Left kidney (tissue), 2 donors: ENCODE data around the gene SOBP. TPM values are rescaled to one million over a fixed set of nuclear protein-coding genes. Genes with fewer than 3 reads are reported as not detected.
A peak's percentile ranks its signal among the peaks of the same experiment; 100 is the strongest.

ENCODE experiments used
- DNase-seq: peaks from one replicate; pipeline ENCODE4 v3.0.0-alpha.2; 2013
- polyA plus RNA-seq: library from polyadenylated mRNA; unstranded; fragments of 120-200 nt; gene quantifications from one replicate; pipeline ENCODE4 v1.2.1, GENCODE V29; 2013; ENCODE audit not compliant: insufficient read length

Gene SOBP
- polyA plus RNA-seq, 1 donor, result 14.8 TPM

DNA sequence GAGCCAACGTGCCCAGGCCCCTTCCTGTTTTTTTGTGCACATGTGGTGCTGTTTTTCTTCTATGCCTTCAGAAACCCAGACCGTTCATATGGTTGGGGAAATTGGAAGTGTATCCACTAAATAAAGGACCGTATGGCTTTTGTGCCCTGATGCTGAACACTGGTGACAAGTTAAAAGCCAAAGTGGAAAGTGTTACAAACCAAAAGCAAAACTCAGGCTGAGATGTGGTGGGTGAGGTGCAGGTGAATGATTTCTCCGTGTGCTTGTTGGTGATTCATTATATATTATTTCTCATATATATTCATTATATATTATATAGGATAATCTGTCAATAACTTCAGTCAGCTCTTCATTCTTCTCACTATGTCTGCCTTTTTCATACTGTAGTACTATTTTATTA lies 148.6 kb downstream of the SOBP start:
- no peak for DNase-seq

DNA sequence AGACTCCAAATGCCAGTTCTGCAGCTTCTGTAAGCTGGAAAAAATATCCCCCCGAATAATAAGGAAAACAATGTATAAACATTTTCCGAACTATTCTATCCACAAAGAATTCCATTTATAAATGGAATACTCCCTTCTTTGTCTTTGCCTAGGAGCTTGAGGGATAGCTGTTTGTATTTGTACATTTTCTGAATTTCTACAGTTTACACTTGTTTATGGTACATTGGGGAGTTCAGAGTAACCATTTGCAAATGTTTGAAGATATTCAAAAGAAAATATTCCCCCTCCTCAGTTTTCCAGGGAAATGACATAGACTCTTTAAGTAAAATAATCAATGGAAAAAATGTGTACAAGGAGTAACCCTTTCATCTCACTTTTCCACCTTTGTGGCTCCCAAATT lies 149.6 kb downstream of the SOBP start:
- DNase-seq, result no peak

DNA sequence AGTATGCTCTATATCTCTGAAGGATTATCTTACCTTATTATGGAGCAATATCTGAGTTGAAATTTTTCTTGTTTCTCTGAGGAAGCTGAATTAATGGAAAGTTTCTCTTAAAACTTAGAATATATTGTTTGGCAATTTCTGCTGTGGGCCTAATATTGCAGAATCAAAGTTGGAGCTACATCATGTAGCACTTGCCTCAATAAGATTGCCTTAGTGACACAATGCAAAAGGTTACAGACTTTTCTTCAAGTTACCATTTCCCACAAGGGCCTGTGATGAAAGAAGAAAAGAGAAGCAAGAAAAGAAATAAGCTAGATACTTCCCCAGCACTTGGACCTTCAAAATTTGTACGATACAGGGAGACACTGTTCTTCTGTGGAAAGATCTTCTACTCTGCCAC lies 151.2 kb downstream of the SOBP start:
- DNase-seq, result no peak

DNA sequence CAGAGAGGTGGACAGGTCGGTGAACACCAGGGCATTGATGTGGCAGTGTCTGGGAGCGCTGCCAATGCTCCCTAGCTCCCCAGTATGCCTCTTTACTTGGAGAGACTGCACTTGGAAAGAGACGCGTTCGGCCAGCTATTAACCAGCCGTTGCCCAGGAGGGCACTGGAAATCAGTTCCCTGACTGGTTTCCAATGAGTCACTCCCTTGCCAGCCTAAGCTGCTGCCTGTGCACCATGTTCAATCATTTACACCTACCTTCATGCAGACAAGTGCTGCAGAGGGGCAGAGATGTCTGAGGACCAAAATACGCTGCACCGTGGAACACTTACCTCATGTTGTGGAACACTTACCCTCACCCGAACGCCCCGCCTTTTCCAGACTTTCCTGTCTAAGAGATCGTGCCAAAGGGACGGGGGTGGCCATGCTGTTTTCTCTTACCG lies 151.6 kb downstream of the SOBP start:
- DNase-seq, result no peak

DNA sequence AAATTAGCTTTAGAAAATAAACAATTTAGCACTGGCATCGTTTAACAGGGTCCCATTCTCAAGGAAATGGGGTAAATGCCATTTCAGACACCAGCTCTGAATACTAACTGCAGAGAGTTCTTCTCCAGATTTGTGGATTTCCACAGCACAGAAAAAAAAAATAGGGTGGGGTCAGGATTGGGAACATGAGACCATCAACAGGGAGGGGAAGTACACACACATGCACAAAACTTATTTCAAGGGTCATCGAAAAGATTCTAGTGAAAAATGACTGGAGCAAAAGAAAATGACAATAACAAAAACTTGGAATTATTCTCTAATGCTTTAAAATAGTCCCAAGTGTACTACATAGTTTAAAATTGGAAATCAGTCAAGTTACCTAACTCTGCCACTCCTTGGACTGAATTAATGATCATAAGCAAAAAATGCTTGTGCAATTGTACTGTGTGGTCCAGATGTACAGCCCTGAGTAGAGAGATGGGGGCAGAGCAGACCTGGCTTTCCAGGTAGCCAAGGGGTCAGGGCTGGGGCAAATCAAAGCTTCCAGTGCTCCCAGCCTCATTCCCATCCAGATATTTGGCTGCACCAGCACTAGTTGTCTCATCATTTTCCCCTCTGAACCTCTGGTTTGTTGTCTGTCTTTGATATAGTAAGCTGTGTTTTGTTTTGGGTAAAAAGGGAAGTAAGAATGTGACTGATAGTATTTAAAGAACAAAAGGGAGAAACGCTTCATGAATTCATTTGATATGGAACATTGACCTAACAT lies 152.4 kb downstream of the SOBP start:
- no peak for DNase-seq

DNA sequence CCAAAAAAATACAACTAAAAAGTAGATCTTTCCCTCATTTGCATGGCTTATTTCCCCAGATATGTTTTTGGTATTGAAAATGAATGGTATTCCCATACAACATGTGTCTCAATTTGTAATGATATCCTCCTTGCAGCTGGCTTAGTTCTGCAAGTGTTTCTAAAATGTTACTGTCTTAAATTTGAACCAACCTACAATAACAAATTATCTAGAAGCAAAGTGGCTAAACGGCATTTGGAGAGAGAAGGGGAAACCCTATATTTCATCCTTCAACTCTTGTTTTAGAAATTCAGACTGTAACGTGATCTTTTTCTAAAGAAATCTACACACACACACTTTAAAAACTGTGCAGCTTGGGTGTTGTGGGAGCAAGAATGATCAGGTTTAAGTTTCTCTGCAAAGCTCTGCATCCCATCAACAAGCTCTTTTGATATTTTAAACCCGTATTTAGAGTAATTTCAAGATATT lies 153.0 kb downstream of the SOBP start:
- no peak for DNase-seq

DNA sequence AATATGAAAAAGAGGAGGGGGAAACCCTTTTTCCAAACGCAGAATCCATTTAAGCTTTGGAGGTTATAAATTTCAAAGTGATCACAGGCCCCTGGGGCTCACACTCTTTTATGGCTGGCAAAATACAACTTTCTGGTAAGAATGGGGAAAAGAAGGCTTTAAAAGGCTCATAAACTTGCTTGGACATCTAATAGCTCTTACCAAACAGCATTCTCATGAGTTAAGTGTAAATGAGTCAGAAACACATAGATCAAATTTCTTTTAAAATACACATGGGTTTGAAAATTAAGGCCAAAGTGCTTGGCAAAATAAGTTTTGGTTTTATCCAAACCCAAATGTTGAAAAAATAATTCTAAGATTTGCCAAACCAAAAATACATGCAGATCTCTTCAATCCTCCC lies 154.6 kb downstream of the SOBP start:
- DNase-seq, result no peak

DNA sequence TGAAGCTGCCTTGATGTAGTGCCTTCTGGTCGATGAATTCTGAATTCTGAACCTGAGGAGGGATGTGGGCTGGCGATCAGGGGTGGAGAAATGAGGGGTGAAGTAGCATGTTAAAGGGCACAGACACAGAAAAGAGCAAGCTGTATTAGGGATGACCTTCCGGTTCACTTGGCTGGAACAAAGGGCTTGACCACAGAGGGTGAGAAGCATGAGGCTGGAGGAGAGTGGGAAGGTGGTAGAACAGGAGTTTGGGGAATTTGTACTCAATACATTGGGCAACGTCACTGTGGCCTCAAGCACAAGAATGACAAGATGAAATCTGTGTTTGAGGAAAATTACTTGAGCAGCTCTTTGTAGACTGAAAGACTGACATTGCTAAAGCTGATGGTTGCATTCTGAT lies 155.8 kb downstream of the SOBP start:
- no peak for DNase-seq

DNA sequence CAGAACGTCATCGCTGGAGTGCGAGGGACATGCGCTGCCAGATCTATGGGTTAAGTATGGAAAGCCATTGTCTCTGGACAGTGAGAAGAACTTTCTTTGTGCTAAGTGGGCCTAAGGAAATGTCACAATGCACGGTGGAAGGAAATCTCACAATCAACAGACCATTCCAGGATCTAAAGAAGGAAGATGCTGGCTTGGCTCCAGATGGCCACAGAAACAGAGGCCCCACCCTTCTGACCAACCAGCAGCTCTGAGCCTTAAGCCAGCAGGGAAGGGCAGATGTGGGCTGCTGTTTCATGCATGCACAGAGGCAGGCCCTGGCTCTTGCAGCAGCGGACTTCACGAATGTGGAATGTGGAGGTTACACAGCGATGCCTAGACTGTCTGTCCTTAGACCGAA lies 156.3 kb downstream of the SOBP start:
- DNase-seq, result no peak

DNA sequence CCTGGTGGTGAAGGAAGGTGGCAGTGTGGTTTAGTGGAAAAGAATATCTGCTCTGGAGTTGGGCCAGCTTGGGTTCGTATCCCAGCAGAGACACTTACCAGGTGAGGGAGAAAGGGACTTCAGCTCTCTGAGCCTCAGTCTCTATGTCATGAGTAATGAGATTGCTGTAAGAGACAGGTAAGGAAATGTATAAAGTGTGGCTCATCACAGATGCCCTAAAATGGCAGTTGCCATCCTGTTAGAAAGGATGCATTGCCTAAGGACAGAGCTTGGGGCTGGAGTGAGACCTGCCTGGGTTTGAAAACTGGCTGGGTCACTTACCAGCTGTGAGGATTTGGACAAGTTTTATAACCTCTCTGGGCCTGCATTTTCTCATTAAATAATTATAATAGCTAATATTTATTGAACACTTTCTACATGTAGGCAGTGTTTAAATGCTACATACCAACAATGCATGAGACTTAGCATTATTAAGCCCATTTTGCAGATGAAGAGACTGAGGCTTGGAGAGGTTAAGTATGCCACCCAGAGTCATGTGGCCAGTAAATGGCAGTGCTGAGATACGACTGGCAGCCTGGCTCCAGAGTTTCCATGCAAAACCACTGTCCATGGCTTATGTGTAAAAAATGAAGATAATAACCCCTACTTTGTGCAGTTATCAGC lies 157.0 kb downstream of the SOBP start:
- DNase-seq, result no peak

DNA sequence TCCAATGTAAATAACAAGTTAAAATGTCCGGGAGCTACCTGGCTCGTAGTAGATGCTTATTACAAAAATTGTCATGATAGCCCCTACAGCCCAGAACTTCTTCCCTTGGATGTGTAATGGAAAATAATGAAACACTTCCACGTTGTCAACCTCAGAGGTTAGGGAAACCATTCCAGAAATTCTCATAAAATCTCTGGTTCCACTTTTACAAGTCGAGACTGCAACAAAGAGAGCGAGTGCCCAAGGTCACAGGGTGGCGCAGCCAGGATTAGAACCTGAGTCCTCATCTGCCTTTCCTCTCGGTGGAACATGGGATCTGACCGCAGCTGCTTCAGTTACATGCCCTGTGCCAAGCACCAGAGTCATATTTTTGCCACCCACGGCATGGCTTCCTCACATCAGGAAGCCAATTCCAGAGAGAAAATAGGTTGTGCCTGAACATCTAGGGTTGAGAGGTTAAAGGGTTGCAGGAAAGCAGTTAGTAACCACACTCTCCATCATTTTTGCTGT lies 157.6 kb downstream of the SOBP start:
- DNase-seq, result no peak

DNA sequence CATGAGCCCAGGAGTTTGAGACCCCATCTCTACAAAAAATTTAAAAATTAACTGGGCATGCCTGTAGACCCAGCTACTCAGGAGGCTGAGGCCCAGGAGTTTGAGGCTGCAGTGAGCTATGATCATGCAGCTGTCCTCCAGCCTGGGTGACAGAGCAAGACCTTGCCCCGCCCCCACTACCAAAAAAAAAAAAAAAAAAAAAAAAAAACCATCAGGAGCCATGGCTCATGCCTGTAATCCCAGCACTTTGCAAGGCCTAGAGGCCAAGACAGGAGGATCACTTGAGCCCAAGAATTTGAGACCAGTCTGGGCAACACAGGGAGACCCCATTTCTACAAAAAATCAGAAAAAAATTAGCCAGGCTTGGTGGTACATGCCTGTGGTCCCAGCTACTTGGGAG lies 159.1 kb downstream of the SOBP start:
- no peak for DNase-seq

DNA sequence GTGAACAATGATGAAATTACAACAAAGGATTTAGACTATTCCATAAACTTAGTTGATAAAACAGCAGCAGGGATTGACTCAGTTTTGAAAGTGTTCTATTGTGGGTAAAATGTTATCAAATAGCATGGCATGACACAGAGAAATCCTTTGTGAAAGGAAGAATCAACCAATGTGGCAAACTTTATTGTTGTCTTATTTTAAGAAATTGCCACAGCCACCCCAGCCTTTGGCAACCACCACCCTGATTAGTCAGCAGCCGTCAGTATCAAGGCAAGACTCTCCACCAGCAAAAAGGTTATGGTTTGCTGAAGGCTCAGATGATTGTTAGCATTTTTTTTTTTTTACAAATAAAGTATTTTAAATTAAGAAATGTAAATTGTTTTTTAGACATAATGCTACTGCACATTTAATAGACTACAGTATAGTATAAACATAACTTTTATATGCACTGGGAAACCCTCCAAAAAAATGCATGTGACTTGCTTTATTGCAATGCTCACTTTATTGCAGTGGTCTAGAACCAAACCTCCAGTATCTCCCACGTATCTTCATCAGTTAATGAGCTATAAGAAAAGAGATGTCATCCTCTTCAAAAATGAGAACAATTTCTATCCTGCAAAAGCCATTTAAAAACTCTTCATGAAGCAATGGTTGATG lies 162.7 kb downstream of the SOBP start:
- no peak for DNase-seq

DNA sequence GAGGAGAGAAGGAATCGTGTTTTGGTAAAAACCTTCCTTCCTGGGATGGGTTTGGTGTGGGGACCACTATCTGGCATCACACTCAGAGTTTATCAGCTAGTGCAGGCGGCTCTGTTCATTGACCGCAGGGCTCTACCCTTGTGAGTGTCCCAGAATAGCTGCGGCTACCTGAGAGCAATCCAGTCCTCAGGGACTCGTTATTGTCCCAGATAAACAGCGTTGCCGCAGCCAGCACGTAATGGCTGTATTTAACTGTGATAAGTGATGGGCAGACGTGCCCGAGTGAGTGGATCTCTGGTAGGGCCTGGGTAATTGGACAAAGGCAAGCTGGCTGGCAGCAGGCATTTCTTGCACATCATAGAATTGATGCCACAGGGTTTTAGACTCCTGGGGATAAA lies 163.3 kb downstream of the SOBP start:
- no peak for DNase-seq

DNA sequence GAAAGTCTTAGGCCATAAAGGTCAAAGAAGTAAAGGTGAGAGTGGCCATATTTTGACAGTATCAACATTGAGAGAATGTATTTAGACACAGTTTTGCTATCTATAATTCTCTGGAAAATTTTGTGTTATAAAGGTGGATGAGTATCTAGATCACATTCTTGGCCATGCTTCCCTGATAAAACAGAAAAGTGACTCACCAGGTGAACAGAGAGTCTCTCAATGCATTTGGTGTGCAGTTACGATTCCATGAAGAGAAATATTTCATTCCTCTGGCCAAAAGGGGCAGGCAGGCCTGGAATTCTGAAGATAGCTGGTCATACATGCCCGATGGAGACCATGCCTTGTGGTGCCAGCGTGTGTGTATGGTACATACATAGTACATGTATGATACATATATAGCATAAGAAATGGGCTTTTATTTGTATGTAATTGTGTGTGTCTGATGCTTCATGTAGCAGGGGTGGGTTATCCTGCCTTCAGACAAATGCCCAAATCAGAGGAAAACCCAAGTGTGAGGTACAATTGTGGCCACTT lies 164.0 kb downstream of the SOBP start:
- DNase-seq, result no peak

DNA sequence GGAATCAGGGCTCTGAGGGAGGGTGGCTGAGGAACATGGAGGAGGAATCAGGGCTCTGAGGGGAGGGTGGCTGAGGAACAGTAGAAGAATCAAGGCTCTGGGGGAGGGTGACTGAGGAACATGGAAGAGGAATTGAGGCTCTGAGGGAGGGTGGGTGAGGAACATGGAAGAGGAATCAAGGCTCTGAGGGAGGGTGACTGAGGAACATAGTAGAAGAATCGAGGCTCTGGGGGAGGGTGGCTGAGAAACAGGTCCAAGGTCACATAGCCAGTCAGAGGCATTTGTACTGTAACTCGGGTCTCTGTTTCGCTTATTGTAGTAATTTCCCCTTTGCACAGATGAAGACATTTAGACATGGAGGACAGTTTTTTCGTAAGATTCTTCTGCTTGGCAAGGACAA lies 164.8 kb downstream of the SOBP start:
- no peak for DNase-seq

DNA sequence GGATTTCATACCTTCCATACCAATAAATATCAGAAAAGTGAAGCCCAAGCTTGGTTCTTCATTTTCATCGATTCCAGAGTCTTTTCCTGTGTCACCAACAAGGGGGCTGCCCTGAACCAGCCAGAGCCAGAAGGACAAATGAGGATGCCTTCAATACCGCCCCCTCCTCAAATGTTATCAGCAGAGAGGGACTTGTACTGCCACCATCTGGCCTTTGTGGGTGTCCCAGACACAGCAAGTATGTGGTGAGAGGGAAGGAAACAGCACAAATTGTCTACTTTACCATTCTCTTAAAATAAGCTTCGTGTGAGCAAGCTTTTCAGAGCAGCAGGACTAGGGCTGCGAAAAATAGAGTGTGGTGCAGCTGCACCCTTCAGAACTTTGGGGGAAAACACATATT lies 165.3 kb downstream of the SOBP start:
- no peak for DNase-seq

DNA sequence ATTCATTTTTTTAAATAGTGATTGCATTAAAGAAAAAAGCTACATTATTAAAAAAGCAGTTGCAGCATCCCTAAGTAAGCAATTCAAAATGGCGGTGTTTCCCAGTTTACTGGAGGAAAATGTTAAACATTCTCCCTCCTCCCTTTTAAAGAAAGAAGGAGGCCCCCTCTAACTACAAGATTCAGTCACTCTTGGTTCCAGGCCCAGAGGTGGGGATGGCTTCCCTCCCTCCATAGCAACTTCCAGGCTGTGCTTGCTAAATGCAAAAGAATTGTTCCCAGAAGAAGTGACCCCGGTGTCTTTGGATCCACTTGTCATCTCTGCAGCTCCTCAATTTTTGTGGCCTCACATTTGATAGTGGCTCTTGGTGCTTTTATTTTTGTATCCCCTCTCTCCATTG lies 165.9 kb downstream of the SOBP start:
- no peak for DNase-seq

DNA sequence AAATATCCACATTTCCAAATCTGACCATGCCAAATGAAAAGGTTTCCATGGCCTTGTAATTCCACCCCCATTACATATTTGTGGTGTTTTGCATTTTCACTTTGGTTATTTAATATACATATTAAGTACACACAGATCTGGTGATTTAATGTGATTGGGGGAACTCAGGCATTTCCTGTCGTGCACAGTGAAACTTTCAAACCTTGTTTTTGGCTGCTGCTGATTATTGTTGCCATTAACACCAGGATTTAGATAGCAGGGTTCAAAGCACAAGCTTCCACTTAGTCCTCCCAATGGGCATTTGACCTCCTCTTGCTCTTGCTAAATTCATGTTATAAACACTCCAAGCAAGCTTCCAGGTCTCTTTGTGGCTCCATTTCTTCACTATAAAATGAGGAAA lies 166.5 kb downstream of the SOBP start:
- DNase-seq, result no peak

DNA sequence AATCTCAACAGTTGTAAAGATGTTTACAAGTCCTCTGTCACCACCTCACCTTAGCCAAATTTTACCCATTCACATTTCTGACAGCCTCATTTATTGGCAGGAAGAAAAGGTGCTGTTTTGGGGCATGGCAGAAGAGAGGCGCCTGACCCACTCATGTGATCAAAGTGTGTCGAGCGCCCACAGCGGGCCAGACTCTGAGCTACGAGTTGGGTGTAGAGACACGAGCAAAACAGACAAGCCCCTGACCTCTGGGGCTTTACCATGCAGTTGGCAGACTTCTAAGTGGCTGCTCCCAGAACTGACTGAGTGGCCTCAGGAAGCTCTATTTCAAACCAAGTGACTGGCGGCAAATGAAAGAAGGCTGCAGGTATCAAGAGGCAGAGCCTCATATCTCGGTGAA lies 167.0 kb downstream of the SOBP start:
- no peak for DNase-seq

DNA sequence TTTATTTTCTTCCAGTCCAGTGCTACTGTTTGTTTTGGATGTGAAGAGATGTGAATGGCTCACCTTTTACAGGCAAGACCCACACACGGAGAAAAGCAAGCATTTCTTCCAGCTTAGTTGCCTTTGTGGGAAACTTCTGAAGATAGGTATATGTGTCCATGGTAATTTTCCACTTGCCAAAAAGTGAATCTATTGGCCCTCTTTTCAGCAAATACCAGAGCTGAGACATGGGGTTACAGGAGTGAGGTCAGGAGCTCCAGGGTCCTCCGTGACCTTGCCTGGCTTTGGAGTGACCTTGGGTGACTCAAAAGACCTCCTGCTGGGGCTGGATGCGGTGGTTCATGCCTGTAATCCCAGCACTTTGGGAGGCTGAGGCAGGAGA lies 167.4 kb downstream of the SOBP start:
- DNase-seq, result no peak

DNA sequence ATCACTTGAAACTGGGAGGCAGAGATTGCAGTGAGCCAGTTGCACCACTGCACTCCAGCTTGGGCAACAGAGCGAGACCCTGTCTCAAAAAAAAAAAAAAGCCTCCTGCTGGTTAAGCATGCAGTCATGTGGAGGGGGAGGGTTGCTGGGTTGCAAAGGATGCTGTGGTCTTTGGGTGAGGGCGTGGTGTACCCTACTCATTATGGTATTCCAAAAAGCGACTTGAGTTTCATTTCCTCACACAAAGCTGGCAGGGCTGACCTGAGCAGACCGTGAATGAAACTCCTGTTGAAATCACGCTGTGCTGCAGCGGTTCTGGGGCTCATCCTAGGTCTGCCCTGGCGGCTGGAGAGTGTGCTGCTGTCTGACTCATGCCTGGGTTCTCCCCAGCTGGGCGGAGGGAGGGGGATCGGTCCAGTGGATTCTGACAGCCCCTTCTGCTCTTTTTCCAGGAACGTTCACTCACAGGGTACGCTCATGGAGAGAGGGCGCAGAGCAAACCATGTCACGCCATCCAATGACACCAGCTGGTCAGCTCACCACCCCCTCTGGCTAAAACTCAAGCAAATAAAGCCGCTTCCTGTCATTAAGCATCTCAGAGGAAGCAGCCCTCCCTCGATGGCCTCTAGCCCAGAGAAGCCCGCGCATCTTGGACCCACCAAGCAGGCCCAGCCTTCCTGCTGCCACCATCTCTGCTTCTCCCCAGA lies 168.0 kb downstream of the SOBP start:
- DNase-seq, result peak; percentile 69
